ENCODE measurements around the gene CDH8. TPM values are rescaled to one million over a fixed set of nuclear protein-coding genes. Genes with fewer than 3 reads are reported as not detected.

CDH8 gene
- 0.31 to 0.55 TPM (median 0.44 TPM) in 5 replicates for total RNA-seq (2022; extraction: Qiagen RNA extraction)

GRCh38 chr16:62036101-62036801 lies at the start of gene CDH8:
Gene CDH8 (minus strand): TSS chr16:62036438. CDS start chr16:62021403, 15,035 bp downstream.

Data from A549 treated with Hydrocortisone at 1 μM for 4 hours (cell line).